ENCODE measurements around the gene AOC1.
"Not testable (repeated sequence)": the region's sequence is repeated elsewhere in the genome, so short reads cannot be mapped to it uniquely, and the experiment has no call there.

Gene AOC1

DNA sequence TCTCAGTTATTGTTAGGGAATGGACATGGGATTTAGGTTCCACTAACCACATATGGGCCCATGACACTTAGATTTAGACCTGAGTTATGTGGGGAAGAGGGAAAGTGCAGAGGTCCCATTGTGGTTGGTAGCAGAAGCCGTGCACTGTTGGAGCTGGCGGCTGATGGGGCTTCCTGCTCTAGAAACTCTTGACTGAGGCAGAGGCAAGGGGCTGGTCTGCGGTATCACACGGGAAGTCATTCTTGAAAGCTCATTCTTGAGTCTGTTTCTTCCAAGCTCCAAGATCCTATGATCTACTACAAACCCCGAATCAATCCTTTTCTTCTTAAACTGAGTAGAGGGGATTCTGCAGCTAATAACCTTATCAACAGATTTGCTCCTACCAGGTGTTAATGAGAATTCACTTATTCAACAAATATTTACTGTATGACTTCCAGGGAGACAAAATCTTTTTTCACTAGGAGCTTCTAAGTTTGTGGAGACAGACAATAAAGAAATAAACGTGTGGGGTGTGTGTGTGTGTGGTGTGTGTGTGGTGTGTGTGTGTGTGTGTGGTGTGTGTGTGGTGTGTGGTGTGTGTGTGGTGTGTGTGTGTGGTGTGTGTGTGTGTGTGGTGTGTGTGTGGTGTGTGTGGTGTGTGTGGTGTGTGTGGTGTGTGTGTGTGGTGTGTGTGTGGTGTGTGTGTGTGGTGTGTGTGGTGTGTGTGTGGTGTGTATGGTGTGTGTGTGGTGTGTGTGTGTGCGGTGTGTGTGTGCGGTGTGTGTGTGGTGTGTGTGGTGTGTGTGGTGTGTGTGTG is 57.1 kb downstream of the AOC1 start:
- DNase-seq (ENCODE audit: extremely low read depth, low read depth) = no peak
- TF ChIP-seq, protein P1, sequence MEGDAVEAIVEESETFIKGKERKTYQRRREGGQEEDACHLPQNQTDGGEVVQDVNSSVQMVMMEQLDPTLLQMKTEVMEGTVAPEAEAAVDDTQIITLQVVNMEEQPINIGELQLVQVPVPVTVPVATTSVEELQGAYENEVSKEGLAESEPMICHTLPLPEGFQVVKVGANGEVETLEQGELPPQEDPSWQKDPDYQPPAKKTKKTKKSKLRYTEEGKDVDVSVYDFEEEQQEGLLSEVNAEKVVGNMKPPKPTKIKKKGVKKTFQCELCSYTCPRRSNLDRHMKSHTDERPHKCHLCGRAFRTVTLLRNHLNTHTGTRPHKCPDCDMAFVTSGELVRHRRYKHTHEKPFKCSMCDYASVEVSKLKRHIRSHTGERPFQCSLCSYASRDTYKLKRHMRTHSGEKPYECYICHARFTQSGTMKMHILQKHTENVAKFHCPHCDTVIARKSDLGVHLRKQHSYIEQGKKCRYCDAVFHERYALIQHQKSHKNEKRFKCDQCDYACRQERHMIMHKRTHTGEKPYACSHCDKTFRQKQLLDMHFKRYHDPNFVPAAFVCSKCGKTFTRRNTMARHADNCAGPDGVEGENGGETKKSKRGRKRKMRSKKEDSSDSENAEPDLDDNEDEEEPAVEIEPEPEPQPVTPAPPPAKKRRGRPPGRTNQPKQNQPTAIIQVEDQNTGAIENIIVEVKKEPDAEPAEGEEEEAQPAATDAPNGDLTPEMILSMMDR (IDR thresholded peaks at IDR 0.05; ENCODE audit: low read depth, low read length) = no peak

DNA sequence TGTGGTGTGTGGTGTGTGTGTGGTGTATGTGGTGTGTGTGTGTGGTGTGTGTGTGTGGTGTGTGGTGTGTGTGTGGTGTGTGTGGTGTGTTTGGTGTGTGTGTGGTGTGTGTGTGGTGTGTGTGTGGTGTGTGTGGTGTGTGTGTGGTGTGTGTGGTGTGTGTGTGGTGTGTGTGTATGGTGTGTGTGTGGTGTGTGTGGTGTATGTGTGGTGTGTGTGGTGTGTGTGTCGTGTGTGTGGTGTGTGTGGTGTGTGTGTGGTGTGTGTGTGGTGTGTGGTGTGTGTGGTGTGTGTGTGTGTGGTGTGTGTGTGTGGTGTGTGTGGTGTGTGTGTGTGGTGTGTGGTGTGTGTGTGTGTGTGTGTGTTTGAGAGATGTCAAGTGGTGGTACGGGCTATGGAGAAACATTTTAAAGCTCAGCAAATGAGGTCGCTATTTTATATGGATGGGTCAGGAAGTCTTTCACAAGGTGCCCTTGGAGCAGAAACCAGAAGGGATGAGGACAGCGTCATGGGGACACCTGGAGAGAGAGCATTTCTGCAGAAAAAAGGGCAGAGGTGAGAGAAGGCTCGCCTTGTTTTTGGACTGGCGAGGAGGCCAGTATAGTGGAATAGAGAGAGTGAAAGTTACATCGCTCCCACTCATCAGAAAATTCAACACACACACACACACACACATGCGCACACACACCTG is 58.1 kb downstream of the AOC1 start:
- not testable (repeated sequence) for DNase-seq (ENCODE audit: extremely low read depth, low read depth)

DNA sequence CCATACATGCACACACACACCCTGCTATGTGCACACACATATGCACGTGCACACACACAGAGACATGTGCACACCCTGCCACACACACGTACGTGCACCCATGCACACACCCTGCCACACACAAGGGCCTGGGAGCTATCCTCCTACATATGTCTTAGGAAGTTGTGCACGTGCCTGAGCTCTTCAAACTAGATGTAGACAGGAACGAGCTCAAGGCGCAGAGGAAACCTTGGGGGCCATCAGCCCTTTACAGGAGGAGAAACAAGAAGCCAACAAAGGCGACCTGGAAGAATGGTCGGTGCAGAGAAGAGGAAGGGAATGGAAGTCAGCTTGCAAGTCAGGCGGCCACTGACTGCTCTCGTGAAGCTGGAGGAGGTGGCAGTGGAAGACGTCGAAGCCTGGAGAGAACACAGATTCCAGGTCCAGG is 58.7 kb downstream of the AOC1 start:
- TF ChIP-seq, protein P1 (IDR thresholded peaks at IDR 0.05; ENCODE audit: low read depth, low read length) = no peak
- DNase-seq (ENCODE audit: extremely low read depth, low read depth) = no peak
